Stimulated activated CD8-positive, alpha-beta memory T cell treated with anti-CD3 and anti-CD28 coated beads, Interleukin-4, amount 100 ng/mL, for 1 hour (primary cell): ENCODE results near the gene CSDE1.

Source experiments
- DNase-seq, 2 donors: peaks; one replicate each; pipeline ENCODE4 v3.0.0-alpha.2; 2020; ENCODE audit warnings: low read depth in 2 of 2, low spot score in 1 of 2

Gene CSDE1

DNA sequence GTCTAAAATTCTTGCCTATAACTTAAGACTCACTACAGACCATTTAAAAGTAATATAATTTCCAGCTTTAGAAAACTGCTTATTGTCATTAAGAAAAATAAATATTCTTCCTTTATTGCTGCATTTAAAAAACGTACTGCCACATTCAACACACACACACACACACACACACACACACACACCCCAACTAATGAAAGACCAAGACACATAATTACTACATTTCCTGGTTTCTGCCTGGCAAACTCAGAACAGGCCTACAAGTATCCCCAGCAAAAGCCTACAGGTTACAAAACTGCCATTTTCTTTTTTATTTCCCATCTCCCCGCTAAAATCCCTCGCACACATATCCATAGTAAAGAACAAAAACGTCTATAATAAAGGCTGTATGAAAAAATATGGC lies 89.4 kb downstream of the CSDE1 start:
- DNase-seq: no peak

DNA sequence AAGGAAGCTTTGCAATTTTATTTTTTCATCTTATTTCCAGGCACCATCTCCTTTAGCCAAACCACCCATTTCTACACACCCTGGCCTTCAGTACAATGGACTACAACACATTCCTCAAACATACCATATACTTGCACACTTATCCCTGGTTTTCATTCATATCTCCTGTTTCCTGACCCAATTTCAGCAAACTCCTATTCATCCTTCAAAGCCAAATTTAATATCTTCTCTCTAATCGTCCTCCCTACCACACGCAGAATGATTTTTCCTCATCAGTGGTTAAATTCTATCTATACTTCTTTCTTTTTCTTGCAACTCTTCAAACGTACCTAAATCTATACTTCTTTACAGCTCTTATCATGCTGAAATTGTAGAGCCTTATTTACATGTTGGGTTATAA lies 90.8 kb downstream of the CSDE1 start:
- no peak for DNase-seq
